OCI-LY7 (cell line): Measurements from ENCODE around the gene SEMA5A.

Source experiments
- EZH2phosphoT487 ChIP-seq: fragments of 200-600 bp; sonication (generic); IDR thresholded peaks from 2 replicates; pipeline ENCODE4 v1.6.1; 2018; ENCODE audit warnings: low read depth, borderline replicate concordance, mild to moderate bottlenecking, mixed run types, antibody characterized with exemption, low read length, moderate library complexity, mixed read lengths
- TF ChIP-seq, protein P1 (sequence below): fragments of 200-600 bp; sonication (generic); conservative IDR thresholded peaks from 2 replicates; pipeline ENCODE4 v1.5.1; 2014; ENCODE audit warnings: mild to moderate bottlenecking, antibody characterized with exemption, low read length, moderate library complexity, mixed read lengths

DNA sequence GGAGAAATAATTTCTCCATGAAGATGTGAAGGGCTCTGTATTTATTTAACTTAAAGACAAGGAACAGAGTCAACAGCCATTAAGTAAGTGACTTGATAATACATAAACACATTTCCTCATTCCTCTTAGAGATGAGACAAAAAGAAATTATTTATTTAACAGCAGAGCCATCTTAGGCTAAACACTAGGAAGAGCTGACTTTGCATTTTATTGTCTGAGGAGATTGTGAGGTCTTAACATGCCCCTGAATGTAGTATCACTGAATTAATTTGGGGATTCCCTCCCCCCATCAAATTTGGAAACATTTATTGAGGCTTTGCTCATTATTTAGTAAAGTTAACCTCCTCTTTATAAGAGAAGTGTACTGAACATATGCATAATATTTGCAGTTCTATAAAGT, 49.0 kb upstream of the SEMA5A start:
- TF ChIP-seq, protein P1, sequence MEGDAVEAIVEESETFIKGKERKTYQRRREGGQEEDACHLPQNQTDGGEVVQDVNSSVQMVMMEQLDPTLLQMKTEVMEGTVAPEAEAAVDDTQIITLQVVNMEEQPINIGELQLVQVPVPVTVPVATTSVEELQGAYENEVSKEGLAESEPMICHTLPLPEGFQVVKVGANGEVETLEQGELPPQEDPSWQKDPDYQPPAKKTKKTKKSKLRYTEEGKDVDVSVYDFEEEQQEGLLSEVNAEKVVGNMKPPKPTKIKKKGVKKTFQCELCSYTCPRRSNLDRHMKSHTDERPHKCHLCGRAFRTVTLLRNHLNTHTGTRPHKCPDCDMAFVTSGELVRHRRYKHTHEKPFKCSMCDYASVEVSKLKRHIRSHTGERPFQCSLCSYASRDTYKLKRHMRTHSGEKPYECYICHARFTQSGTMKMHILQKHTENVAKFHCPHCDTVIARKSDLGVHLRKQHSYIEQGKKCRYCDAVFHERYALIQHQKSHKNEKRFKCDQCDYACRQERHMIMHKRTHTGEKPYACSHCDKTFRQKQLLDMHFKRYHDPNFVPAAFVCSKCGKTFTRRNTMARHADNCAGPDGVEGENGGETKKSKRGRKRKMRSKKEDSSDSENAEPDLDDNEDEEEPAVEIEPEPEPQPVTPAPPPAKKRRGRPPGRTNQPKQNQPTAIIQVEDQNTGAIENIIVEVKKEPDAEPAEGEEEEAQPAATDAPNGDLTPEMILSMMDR: no peak
- no peak for TF ChIP-seq EZH2phosphoT487
